ENCODE data around the gene OSTF1.

DNA sequence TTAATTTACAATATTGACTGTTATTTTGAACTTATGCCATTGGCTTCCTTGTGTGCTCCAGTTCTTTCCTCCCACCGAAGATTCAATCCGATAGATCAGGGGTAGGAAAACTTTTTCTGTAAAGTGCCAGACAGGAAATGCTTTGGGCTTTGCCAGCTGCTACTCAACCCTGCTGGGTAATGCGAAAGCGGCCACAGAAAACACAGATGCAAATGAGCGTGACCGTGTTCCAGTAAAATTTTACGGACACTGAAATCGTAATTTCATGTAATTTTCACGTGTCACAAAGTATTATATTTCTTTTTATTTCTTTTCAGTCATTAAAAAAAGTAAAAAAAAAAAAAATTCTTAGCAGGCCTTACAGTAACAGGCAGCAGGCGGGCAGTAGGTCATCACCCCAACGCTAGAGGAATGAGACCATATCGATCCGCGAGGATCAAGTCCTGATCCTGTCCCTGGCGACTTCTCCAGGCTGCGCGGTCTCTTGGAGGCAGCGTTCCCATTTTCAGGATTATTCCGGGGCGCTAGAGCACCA, 958 bp upstream of the OSTF1 start:
- TF ChIP-seq, protein P1, sequence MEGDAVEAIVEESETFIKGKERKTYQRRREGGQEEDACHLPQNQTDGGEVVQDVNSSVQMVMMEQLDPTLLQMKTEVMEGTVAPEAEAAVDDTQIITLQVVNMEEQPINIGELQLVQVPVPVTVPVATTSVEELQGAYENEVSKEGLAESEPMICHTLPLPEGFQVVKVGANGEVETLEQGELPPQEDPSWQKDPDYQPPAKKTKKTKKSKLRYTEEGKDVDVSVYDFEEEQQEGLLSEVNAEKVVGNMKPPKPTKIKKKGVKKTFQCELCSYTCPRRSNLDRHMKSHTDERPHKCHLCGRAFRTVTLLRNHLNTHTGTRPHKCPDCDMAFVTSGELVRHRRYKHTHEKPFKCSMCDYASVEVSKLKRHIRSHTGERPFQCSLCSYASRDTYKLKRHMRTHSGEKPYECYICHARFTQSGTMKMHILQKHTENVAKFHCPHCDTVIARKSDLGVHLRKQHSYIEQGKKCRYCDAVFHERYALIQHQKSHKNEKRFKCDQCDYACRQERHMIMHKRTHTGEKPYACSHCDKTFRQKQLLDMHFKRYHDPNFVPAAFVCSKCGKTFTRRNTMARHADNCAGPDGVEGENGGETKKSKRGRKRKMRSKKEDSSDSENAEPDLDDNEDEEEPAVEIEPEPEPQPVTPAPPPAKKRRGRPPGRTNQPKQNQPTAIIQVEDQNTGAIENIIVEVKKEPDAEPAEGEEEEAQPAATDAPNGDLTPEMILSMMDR (IDR thresholded peaks at IDR 0.05; ENCODE audit: poor library complexity, severe bottlenecking), result no peak
- TF ChIP-seq EZH2 (IDR thresholded peaks at IDR 0.05; ENCODE audit: borderline replicate concordance, insufficient read depth, low read length, poor library complexity, severe bottlenecking) (no peak), TAF1 (IDR thresholded peaks at IDR 0.05; ENCODE audit: low read depth) (no peak), POLR2AphosphoS5 (IDR thresholded peaks at IDR 0.05) (no peak), REST (IDR thresholded peaks at IDR 0.05; ENCODE audit: borderline replicate concordance) (no peak), RAD21 (conservative IDR thresholded peaks at IDR 0.05) (no peak), EP300 (conservative IDR thresholded peaks at IDR 0.05; ENCODE audit: poor library complexity, severe bottlenecking) (no peak), SMC3 (conservative IDR thresholded peaks at IDR 0.05; ENCODE audit: poor library complexity) (no peak)
